AG10803 (cell line): ENCODE measurements around the gene VGLL2.

Experiments
- DNase-seq: peaks from one replicate; pipeline ENCODE4 v3.0.0; 2010; ENCODE audit warnings: low read depth
- H3K4me3 ChIP-seq: 2 replicates; pipeline ENCODE4 v1.5.1; 2011; ENCODE audit warnings: mild to moderate bottlenecking, low read length, control low read depth
- CTCF ChIP-seq: conservative IDR thresholded peaks from 2 replicates; pipeline ENCODE4 v1.5.1; 2011; ENCODE audit warnings: mild to moderate bottlenecking, low read length, control low read depth, inconsistent platforms

VGLL2 gene

GRCh38 chr6:117275205-117275604 is 9.8 kb downstream of the VGLL2 start:
- TF ChIP-seq CTCF, result no peak
- DNase-seq, result no peak
- no peak overlapping the region for H3K4me3 ChIP-seq

GRCh38 chr6:117275711-117276110 is 10.4 kb downstream of the VGLL2 start:
- H3K4me3 ChIP-seq, result no peak overlapping the region
- TF ChIP-seq CTCF, result no peak
- no peak for DNase-seq

- DNase-seq, result no peak
- no peak for TF ChIP-seq CTCF
These were observed 11.5 kb downstream of the VGLL2 start for GRCh38 chr6:117276778-117277316.

GRCh38 chr6:117280922-117281321 is 15.6 kb downstream of the VGLL2 start:
- DNase-seq, result no peak
- no peak overlapping the region for H3K4me3 ChIP-seq
- TF ChIP-seq CTCF, result no peak; the same call in 1 of the 2 replicates

More at GRCh38 chr6:117276778-117277316, 11.5 kb downstream of the VGLL2 start:
- no peak overlapping the region for H3K4me3 ChIP-seq

GRCh38 chr6:117288083-117288715 is 22.8 kb downstream of the VGLL2 start:
- no peak for TF ChIP-seq CTCF
- no peak overlapping the region for H3K4me3 ChIP-seq
- no peak for DNase-seq

- no peak for DNase-seq
- no peak for TF ChIP-seq CTCF
- no peak overlapping the region for H3K4me3 ChIP-seq
These were observed 25.0 kb downstream of the VGLL2 start for GRCh38 chr6:117290173-117290846.

- no peak for DNase-seq
- TF ChIP-seq CTCF, result no peak
- no peak overlapping the region for H3K4me3 ChIP-seq
These were observed 33.6 kb downstream of the VGLL2 start for GRCh38 chr6:117298941-117299340.
